CD4-positive, alpha-beta T cell treated with Interleukin-2 at 100 ng/mL for 4 hours (primary cell): ENCODE results near the gene CC2D2B.
A peak's percentile ranks its signal among the peaks of the same experiment; 100 is the strongest.
"Not testable (repeated sequence)": the region's sequence is repeated elsewhere in the genome, so short reads cannot be mapped to it uniquely, and the experiment has no call there.

Experiments used
- DNase-seq: peaks from one replicate; pipeline ENCODE4 v3.0.0-alpha.2; 2020; ENCODE audit warnings: low spot score

The CC2D2B gene

DNA sequence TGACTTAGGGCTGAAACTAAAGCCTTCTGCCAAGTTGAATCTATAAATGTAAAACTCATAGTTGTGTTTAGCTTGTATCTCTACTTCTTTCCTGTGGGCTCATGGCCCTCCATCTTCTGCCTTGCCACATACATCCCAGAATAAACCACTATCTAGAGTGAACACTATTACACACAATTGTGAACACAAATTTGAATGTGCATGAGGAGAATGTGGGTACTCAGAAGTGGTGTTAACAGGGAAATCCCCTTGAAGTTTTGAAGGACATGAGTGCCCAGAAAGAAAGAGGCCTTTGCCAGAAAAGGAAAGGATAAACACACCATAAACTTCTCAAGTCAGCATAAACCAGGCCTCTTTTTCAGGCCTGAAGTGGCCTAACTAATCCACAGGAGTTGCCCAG is 115.4 kb downstream of the CC2D2B start:
- no peak for DNase-seq

DNA sequence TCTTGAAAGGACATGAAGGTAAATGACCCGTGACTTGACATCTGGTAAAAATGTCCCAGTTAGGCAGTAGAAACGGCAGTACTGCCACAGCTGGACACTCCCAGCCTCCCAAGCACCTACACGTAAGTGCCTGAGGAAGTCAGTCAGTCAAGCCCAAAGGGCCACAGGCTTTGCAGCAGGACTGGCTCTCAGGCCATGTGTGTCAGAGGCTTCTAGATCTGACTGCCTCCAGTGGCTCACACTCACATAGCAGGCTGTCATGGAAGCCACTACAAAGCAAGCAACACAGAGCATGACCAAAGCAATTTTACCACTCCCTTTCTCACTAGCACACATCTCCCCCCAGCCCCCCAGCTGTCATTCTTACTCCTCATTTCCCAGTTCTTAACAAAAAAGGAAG is 117.8 kb downstream of the CC2D2B start:
- DNase-seq = no peak

DNA sequence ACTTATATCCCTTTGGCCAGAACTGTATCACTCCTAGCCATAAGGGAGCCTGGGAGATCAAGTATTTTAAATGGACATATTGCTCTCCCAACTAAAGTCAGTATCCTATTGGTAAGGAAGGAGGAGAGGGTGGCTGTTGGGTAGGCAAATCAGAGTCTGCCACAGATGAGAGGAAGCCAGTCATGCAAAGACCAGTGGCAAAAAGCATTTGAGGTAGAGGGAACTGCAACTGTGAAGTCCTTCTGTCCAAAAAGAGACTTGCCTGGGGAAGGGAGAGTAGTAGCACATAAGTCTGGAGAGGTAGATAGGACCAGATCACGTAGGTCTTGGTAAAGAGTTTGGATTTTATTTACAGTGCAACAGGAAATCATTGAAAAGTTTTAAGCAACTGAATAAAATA is 126.8 kb downstream of the CC2D2B start:
- DNase-seq = no peak

DNA sequence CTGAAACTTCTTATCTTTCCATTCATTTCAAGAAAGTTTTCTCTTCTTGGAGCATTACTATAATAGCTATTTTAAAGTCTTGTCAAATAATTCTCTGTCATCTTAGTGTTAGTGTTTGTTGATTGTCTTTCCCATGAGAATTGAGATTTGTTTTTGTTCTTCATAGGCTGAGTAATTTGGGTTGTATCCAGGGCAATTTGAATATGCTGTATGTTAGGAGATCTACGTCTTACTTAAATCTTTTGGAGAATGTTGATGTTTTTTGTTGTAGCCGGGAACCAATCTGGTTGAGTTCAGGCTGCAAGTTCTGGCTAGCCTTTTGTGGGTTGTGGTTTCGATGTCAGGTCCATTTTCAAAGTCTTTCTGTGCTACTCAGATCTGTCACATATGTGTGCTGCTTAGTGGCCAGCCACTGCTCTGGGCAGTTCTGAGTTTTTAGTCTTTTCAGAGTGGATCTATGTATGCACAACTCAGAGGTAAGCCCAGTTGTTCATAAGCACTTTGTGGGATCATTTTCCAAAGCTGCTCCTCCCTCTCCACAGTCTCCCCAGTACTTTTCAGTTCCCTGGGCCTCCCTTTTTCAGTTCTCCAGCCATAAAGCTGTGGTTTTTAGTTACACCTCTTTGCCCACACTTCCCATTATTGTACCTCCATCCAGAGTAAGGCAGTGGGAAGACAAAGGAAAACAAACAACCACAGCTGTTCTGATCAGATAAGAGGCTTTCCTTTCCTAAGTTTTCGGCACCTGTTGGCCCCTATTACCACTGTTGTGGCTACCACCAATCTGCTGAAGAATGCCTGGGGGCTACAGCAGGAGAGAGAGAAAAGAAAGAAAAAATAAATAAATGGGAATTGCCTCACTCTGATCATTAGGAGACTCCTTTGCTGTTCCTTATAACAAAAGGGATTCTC is 131.0 kb downstream of the CC2D2B start:
- DNase-seq = no peak

DNA sequence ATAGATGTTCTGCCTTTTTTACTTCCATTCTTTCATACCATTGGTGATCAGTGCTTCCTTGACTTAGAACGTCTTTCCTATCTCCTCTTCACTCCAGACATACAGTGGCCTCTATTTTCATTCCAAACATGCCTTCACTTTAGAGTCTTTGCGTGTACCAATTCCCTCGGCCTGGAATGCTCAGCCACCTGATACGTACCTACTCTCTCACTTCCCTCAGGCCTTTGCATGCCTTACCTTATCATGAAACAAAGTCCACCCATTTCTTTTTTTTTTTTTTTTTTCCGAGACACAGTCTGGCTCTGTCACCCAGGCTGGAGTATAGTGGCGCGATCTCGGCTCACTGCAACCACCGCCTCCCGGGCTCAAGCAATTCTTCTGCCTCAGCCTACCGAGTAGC is 133.4 kb downstream of the CC2D2B start:
- DNase-seq = no peak

DNA sequence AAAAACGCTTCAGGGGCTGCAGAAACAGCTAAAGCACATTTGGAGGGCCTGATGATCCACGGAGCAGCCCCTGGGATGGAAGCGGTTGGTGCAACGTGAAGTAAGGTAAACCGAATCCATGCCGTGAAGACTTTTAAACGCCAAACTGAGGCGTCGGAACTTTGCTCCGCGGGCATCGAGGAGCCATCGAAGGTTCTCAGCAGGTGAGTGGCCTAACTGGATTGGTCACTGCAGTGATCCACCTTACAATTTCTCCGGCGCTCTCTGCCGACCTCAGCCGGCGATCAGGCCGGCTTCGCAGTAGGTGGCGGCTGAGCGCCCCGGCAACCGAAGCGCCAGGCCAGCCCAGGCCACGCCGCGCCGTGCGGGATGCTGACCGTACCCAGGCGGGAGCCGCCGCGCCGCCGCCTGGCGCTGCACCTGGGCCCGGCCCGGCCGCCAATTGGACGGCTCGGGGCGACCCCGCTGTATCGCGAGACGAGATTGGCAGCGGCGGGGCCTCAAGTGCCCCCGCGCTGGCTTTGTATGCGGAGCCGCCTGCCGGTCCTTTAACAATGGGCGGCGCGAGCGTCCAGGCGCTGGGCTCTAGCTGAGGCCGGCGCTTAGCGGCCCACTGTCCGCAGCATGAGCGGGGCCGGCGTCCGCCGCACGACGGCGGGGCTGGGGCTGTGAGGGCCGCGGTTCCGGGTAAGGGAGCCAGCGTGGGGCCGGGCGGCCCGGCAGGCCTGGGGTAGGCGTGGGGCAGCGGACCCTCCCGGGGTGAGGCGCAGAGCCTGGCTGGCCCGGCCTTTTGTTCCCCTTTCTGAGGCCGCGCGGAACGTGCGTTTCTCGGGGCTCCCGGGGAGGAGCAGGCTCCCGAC is 135.5 kb downstream of the CC2D2B start, which contains the start of gene CCNJ:
TSS of gene CCNJ (plus strand) at position 551 of the 860 bp plus-strand sequence. CDS start 811 bp downstream, outside the sequence.
- DNase-seq = peak; percentile 81

DNA sequence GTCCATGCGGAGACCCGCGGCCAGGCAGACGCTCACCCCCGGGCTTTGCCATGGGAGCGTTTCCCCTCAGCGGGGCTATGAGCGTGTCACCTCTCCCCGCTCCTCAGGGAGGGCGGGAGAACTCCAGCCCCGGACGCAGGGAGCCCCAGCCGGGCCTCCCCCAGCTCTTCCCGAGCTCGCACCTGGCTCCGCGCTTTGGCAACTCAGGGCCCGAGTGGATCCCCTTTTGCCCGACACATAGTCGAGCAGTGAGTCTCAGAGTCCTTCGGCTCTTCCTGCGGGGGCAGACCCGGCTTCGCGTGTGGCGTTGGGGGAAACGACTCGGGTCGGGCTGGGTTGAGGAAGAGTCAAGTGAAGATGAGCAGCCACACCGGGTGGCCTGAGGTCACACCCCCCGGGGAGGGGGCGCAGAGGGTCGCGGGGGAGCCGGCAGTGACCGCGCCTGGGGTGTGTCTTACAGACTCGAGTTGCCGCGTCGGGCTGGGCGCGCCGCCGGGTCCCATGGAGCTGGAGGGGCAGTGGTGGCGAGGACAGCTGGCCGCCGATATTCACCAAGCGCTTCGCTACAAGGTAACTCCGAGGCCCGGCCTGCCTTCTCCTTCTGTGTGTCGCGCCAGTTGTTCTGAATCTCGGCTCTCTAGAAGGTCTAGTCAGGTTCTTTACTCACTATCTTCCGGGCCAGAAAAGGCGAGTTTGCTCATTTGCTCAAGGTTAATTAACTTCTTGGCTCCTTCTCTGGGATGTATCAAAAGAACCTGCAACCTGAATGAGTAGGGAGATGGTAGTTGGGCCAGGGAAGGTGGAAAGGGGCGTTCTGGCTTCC is 136.3 kb downstream of the CC2D2B start:
- peak; percentile 32 for DNase-seq

DNA sequence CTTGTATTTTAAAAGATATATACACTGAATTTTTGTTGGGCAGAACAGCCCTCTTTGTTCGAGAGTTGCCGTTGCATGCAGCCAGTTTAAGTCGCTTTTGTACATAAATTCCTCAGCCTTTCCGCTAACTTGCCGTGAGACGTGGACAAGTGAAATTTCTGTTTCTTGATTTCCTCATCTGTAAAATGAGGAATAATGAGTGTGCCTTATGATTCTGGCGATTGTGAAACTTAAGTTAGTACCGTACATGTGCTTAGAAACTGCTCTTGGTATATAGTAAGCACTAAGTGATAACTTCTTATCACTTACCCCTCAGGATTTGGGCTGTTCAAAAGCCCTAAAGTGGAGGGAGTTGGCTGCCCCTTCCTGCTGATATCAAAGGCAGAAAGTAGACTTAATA is 137.0 kb downstream of the CC2D2B start:
- no peak for DNase-seq

DNA sequence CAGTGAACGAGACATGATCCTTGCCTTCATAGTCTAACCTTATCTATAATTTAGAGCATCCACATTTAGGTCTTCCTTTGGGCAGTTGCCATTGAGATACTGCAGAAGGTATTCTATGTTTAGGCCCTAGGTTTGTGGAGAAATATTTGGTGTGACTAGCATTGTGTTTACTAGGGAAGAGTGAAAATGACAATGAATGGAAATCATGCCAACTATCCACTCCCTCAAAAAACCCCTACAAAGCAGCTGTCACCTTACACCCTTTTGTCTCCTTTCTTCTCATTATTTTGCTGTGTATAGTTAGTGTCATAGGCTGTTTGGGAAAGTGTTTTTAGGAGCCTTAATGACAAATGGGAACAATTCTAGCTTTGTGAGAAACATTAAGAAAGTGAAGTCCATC is 138.8 kb downstream of the CC2D2B start:
- no peak for DNase-seq

DNA sequence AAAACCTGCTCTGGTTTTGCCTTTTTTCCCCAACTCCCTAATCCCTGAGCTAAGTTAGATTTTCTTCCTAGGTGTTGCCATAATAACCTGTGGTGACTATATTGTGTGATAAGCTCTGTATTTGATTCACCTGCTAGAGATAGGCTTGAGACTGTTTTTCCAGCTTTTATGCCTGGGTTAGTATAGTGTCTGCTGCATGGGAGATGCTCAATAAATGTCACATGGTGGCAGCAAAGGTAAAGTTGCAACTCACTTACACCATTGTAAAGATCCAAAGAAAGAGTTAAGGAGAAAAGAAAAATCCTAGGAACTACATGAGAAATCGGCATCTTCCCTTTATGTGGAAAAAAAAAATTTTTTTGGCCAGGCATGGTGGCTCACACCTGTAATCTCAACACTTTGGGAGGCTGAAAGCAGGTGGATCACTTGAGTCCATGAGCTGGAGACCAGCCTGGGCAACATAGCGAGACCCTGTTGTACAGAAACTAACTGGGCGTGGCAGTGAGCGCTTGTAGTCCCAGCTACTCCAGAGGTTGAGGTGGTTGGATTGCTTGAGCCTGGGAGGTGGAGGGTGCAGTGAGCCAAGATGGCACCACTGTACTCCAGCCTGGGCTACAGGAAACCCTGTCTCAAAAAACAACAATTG is 139.4 kb downstream of the CC2D2B start:
- DNase-seq = no peak

DNA sequence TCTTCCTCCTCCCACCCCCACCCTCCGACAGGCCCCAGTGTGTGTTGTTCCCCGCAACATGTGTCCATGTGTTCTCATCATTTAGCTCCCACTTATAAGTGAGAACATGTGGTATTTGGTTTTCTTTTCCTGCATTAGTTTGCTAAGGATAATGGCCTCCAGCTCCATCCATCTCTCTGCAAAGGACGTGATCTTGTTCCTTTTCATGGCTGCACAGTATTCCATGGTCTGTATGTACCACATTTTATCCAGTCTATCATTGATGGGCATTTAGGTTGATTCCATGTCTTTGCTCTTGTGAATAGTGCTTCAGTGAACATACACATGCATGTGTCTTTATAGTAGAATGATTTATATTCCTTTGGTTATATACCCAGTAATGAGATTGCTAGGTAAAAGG is 140.2 kb downstream of the CC2D2B start:
- DNase-seq = not testable (repeated sequence)

DNA sequence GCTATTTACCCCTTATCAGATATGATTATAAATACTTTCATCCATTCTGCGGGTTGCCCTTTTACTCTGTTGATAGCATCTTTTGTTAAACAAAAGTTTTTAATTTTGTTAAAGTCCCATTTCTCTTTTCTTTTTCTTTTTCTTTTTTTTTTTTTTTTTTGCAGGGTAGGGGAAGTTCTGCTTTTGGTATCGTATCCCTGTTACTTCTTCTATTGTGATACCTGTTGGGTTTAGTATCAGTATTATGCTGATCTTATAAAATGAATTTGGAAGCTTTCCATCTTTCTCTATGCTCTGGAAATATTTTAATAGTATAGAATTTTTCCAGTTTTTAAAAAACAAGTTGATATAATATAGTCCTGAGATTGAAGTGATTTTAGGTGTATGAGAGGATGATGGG is 141.6 kb downstream of the CC2D2B start:
- no peak for DNase-seq

DNA sequence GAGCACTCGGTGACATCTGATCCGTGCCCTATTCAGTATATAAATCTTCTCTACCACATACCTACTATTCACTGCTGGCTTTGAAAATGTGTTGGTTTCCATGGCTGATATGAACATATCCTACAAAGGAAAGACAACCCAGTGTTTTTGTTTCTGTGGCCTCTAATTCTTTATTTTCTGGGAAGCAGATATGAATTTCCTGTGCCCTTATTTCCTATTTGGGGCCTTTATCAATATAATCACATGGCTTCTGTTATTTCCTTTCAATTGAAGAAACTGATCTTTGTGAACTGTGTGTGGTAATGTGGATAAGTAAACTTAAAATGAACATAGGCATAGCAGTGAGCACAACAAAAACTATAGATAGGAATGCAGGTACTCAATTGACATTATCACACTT is 146.2 kb downstream of the CC2D2B start:
- DNase-seq = no peak

DNA sequence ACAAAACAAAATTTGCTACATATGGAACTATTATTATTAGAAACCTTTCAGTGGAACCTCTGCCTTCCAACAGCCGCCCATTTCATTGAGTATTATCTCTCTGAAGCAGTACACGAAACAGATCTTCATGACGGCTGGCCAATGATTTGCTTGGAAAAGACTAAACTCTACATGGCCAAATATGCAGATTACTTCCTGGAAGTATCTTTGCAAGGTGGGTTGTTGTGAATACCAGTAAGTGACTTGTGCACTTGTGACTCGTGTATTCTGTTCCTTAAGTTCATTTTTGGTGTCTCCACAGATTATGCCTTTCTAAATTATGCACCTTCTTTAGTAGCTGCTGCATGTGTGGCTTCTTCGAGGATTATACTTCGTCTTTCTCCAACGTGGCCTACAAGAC is 149.0 kb downstream of the CC2D2B start:
- DNase-seq = no peak

DNA sequence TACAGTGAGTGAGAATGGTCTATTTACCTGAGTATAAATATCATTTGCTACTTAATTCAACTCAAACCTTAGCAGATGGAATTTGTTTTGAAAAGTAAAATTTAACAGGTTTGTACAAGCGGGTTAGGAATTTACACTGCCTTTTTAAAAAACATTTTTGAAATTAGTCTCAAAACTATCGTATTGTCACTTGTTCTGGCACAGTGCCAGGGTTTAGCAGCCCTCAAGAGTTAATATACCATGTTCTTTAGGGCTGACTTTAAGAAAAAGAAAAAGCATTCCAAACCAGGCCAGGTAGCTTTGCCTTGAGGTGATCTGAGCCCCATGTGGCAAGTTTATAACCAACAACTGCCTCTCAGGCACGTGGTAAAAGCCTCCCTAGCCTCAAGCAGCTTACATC is 153.5 kb downstream of the CC2D2B start:
- no peak for DNase-seq

DNA sequence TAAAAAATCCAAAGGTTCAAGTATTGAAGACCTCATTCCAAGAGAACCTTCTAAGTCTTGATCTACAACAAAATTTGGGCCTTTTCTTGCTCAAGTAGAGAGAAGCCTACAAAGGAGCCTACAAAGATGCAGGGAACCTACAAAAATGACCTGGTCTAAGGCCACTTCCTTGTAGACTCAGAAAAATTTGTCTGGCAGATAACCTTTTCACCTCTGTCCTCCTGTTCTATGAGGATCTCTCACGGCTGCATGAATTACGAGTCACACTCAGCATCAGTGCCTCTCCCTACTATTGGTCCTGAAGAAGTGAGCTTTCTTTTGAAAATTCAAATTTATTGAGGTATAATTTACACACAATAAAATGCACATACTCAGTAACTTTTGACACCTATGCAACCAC is 164.9 kb downstream of the CC2D2B start:
- no peak for DNase-seq

DNA sequence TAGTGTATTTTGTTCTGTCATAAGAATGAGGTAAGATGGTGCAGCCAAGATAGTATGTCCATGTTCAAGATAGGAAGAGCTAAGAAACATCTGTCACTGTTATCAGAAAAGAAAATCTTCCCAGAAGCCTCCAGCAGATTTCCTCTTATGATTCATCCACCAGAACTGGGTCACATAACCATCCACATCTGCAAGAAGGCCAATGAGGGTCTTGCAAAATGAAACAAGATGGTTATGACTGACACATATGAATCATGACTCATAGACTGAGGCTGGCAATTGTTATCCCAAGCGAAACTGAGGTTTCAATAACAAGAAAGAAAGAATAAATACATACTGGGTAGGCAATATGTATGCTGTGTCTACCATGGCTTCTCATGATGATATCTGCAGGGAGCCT is 165.9 kb downstream of the CC2D2B start:
- DNase-seq = peak; percentile 32

DNA sequence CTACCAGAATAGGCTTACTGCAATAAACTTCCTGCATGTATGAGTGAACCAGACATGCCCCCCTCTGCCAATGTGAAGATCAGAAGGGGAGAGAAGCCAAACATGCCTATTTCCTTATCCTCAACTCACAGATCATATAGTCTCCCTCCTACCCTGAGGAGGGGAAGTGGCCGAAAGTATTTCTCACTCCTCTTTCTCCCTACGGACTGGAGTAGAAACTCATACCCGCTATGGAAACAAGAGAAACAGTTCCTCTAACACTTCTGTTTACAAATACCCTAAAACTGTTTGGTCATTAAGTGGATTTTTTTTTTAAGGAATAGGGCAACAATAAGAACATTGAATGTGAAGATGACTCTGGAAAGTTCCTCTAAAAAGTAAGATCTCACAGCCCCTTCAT is 167.0 kb downstream of the CC2D2B start:
- DNase-seq = no peak

DNA sequence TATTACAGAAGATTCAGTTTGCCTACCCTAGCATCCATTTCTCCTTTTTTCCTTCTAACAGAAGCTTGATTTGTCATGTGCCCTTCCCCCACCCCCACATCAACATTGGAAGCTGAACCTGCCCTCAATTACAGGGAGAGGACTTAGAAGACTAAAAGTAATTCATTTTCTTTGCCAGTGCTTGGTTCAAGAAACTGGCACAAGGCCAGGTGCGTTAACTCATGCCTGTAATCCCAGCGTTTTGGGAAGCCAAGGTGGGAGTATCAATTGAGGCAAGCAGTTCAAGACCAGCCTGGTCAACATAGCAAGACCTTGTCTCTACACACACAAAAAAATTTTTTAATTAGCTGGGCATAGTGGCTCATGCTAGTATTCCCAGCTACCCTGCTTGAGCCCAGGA is 168.2 kb downstream of the CC2D2B start:
- DNase-seq = no peak

DNA sequence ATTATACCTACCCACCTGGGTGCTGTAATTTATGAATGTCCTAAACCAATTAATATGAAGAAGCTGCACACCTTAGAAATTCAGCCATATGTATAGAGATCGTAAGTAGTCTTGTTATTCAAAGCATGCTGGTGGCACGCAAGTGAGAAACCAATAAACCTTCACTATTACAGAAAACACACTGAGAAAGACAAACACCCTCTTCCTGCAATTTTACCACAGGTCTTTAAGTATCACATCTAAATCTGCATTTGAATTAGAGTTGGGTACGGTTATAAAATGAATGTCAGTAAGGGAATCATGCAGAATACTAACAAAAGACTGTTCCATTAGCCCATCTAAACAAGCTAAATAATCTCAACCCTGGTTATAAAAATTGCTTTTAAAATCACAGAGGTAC is 169.4 kb downstream of the CC2D2B start:
- no peak for DNase-seq

DNA sequence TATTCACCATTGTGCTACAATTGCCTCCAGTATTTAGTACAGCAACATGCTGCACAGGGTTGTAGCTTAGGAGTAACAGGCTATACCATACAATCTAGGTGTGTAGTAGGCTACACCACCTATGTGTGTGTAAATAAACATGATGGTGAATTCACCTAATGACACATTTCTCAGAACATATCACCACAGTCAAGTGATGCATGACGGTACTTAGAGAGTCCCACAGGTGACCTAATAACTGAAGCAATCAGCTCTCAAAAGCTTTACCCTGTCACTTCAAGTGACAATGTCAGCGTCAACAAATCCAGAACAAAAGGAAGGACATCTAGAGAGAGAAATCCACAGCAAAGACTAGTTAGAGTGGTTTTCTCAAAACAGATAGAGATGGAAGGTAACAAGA is 174.4 kb downstream of the CC2D2B start:
- no peak for DNase-seq
